NCI-H510A (cell line): Measurements from ENCODE around the gene TREM2.
"Not testable (repeated sequence)": the region's sequence is repeated elsewhere in the genome, so short reads cannot be mapped to it uniquely, and the experiment has no call there.

Experiments
- DNase-seq: peaks from one replicate; lab custom pipeline; 2025; lab: John Stamatoyannopoulos, UW

TREM2 gene

GRCh38 chr6:41162687-41163418 is at the start of gene TREM2:
TREM2 (minus strand) TSS chr6:41163116; CDS start chr6:41163082, 34 bp downstream.
- no peak for DNase-seq

- no peak for DNase-seq
These were observed 46.8 kb upstream of the TREM2 start for GRCh38 chr6:41209547-41210320.

- no peak for DNase-seq
These were observed 45.7 kb upstream of the TREM2 start for GRCh38 chr6:41208439-41209106.

DNA sequence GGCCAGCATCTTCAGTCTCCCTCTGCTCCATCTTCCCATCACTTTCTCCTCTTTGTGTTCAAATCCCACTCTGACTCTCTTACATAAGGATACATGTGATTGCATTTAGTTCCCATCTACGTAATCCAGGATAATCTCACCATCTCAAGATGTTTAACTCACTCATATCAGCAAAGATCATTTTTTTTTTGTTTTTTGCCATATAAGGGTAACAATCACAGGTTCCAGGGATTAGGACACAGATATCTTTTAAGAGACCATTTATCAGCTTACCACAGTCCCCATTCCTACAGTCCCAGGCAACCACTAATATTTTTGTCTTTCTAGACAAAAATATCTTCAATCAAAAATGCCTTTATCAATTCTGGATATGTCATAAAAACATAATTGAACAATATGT is 41.2 kb upstream of the TREM2 start:
- DNase-seq: no peak

DNA sequence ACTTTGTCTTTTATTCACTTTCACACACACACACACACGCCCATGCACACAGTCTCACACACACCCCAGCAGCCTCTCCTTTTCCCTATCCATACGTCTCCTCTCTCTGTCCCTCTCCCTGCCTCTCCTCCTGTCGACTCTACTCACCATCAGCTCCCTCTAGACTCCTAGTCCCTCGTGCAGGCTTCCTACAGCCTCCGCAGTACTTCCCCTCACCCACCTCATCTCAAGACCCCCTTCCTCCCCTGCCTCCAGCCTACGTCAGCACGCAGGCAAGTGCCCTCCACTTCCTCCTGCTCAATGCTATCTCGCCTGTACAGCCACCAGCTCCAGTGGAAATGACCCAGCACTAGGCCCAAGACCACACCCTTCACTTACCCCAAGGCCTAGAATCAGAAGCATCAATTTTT is 38.9 kb upstream of the TREM2 start:
- DNase-seq: no peak

GRCh38 chr6:41200901-41201763 is 38.2 kb upstream of the TREM2 start, which contains the start of gene TREML2:
TREML2 (minus strand) TSS chr6:41201149; CDS start chr6:41201008, 141 bp downstream.
- DNase-seq: no peak

DNA sequence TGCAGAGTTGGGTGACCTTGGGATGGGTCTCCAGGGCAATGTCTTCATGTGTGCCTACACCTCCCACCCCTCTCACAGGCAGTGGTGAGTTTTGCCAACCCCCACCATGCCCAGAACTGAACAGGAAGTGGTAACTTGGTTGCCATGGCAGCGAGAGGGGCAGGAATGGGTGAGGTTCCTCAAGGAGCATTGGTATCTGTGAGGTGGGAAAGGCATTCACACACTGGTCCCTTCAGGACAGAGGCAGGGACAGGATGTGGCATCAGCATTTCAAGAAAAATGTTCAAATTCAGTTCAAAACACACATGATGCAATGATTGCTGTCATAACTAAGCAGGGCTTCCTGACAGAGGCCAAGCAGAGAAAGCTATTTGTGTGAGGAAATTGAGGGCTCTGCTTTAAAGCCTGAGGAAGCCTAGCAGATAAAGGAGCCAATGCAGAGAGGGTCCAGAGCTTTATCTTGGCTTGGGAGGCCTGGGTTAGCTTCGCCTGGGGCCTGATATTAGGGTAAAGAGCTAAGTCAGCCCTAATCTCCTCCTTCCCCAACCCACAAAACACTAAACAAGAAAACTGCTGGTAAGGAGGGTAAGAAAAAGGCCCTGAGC is 37.5 kb upstream of the TREM2 start:
- DNase-seq: no peak

- DNase-seq: no peak
These were observed 36.8 kb upstream of the TREM2 start for GRCh38 chr6:41199552-41200246.

DNA sequence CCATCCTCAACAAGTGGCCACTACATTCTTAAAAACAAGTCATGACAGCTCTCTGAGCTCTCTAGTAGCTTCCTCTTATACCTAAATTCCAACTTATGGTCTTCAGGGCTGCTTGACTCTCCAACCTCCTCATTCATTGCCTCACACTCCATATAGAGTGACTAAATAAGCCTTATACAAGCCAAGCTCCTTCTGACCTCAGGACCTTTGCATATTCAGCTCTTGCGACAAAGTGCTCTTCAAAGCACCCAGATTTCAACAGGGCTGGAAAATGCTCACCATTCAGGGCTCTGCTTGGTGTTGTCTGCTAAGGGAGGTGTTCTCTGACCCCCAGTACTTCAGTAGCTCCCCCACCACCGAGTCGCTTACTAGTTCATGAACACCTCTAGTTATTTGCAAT is 34.3 kb upstream of the TREM2 start:
- DNase-seq: no peak

DNA sequence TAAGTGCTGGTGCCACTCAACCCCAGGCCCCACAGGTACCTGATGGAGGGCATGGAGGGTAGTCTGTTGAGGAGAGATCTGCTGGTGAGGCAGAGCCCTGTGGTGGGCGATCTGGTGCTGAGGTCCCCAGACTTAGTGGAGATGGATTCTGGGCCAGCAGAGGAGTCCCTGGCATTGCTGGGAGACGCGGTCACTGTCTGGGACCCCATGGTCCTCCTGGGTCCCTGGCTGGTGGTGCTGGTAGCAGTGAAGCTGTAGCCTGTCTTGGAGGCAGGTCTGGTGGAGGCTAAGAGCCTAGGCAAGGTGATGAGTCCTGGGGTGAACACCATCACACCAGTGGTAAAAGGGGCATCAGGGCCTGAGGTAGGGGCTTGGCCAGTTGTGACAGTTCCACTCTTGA is 31.5 kb upstream of the TREM2 start:
- no peak for DNase-seq

GRCh38 chr6:41193884-41194283 is 31.0 kb upstream of the TREM2 start:
- DNase-seq: no peak

GRCh38 chr6:41193171-41193734 is 30.3 kb upstream of the TREM2 start:
- DNase-seq: no peak

DNA sequence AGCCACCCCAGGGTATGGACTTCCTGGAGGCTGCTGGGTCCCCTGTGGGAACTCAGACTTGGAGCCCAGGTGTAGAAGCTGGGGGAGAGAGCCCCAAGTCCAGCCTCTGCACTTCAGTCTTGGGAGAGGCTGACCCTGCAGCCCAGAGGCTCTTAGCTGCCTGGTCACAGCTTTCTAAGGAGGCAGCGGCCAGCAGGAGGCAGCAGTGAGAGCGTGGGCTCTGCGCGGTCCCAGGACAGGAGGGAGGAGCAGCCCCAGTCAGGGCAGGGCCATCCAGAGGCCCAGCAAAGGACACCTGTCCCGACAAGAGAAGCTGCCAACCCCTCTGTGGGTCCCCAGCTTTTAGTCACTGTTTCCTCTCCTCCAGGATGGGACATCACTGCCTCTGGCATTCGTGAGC is 28.7 kb upstream of the TREM2 start:
- no peak for DNase-seq

DNA sequence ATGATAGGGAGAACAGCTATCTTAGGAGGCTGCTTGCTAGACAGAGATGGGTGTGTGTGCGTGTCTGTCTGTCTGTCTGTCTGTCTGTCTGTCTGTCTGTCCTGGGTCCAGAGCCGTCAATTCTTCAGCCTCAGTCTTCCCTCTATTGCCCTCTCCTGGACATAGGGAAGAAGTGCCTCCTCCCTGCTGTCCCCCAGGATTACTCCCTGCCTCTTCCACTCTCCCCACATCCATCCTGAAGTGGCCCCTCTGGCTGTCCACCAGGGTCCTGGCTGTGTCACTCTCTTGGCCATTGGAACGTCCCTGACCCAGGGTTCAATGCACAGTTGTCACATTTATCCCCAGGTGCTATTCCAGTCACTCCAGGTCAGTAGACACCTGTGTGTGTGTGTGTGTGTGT is 27.9 kb upstream of the TREM2 start:
- no peak for DNase-seq

- no peak for DNase-seq
These were observed 27.1 kb upstream of the TREM2 start for GRCh38 chr6:41189967-41190366.

DNA sequence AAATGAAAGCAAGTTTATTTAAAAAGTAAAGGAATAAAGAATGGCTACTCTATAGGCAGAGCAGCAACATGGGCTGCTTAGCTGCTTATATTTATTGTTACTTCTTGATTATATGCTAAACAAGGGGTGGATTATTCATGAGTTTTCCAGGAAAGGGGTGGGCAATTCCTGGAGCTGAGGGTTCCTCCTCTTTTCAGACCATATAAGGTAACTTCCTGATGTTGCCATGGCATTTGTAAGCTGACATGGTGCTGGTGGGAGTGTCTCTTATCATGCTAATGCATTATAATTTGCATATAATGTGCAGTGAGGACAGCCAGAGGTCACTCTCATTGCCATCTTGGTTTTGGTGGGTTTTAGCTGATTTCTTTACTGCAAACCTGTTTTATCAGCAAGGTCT is 26.1 kb upstream of the TREM2 start:
- DNase-seq: not testable (repeated sequence)

GRCh38 chr6:41187924-41188886 is 25.3 kb upstream of the TREM2 start:
- peak; percentile 30 for DNase-seq

DNA sequence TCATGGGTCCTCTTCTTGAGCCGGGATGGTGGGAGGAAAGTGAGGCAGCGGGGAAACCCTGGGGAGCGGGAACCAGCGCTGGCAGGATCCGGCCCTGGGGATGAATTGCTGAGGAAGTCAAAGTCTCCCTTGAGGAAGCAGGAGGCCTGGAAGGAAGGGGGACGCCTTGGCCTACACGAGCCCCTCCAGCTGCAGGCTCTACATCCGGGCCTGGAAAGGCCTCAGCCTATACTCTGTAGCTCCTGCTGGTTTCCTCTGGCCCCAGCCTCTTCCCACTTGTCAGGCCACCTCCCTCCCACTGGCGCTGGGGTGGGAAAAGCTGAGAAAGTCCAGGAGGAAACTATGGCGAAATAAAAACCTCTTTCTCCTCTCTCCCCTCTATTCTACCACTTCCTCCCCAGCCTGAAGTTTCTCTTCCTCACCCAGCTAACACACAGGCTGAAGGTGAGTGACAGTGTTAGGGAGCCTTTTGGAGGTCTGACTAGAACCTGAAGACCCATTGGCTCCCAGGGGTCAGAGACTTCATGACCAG is 23.2 kb upstream of the TREM2 start:
- DNase-seq: no peak

GRCh38 chr6:41184761-41185160 is 21.8 kb upstream of the TREM2 start:
- DNase-seq: no peak
